NCI-H2196 treated with DMSO at 0.1 percent for 48 hours (cell line): ENCODE results near the gene KCNK7.
A peak's percentile ranks its signal among the peaks of the same experiment; 100 is the strongest.

Experiments
- DNase-seq: peaks from one replicate; lab custom pipeline; 2025; ENCODE audit not compliant: unreplicated experiment; lab: John Stamatoyannopoulos, UW

The KCNK7 gene

DNA sequence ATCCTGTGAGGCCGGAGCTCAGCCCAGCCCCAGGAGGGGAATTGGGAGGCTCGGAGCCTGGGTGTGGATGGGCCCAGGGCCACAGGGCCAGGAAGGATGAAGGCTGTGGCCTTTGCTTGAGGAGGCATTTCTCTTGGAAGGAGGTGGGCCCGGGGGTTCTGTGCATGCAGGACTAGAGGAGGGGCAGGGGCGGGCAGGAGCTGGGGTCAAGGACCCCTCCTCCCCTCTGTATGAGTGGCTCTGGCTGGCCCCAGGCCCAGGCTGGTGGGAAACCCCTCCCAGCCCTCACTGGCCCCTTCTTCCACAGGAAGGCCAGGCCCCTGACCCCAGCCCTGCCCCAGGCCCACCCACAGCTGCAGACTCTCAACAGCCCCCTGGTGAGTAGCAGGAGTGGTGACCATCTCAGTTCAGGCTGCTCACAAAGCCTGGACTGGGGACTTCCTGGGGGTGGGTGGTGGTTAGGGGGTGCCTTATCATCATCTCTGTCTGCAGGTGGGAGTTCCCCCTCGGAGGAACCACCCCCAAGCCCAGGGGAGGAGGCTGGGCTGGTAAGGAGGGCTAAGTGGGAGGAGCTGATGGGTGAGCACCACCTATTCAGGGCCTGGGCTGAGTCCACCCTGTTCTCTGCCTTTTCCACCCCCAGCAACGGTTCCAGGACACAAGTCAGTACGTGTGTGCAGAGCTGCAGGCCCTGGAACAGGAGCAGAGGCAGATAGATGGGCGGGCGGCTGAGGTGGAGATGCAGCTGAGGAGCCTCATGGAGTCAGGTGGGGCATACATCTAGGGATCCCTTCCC is 6.0 kb downstream of the KCNK7 start:
- no peak for DNase-seq

DNA sequence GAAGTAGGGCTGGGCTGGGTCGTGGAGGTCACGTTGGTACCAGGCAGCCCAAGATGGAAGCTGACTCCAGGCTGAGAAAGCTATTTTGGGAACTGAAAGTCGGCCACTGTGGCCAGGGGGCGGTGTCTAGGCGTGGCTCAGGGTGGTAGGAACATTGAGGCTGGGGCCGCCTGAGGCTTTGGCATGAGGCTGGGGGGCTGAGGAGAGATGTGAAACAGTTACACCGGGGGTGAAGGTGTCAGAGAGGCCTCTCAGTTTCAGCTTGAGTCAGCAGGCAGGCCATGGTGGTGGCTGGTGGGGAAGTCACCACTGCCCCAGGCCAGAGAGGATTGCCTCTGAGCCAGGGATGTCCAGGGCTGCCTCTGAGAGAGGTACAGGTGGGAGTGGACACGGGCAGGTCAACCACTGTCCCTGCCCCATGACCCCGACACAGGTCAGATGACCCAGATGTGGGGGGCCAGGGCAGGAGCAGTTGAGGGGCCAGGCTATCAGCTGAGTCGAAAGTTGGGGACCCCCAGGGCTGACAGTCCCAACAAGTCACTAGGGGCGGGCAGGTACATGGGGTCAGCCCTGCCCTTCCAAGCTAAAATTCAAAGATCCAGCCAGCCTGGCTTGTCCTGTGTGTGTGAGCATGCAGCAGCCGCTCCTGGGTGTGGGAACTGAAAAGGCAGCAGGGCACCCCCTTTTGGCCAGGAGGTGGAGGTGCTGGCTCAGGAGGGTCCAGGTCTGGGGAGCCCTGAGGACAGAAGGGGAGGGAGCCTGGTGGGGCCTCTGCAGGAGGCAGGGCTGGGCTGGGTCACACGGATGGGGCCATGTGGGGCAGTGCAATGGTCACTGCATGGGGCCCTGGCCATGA is 7.2 kb downstream of the KCNK7 start:
- peak; percentile 31 for DNase-seq

- DNase-seq = no peak
Observed at GRCh38 chr11:65586676-65587075, 8.9 kb downstream of the KCNK7 start.

- no peak for DNase-seq
Observed at GRCh38 chr11:65586247-65586630, 9.4 kb downstream of the KCNK7 start.

- DNase-seq = no peak
Observed at GRCh38 chr11:65585396-65586246, 10.0 kb downstream of the KCNK7 start.

- no peak for DNase-seq
Observed at GRCh38 chr11:65584723-65585171, 10.9 kb downstream of the KCNK7 start.

GRCh38 chr11:65584106-65584505 is 11.5 kb downstream of the KCNK7 start:
- no peak for DNase-seq

DNA sequence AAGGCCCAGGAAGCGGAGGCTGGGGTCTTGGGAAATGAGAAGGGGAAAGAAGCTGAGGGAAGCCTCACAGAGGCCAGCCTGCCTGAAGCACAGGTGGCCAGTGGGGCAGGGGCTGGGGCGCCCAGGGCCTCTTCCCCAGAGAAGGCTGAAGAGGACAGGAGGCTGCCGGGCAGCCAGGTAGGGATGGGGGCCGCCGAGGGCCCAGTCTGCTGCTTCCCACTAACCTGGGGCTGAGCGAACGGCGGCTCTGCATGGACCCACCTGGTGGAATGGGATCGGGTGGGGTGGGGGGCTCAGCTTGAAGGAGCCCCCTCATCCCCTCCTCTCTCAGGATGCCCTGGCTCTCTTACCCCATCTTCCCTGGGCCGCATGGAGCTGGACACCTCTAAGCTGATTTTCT is 12.0 kb downstream of the KCNK7 start:
- DNase-seq = no peak

- DNase-seq = no peak
Observed at GRCh38 chr11:65581928-65582327, 13.7 kb downstream of the KCNK7 start.

DNA sequence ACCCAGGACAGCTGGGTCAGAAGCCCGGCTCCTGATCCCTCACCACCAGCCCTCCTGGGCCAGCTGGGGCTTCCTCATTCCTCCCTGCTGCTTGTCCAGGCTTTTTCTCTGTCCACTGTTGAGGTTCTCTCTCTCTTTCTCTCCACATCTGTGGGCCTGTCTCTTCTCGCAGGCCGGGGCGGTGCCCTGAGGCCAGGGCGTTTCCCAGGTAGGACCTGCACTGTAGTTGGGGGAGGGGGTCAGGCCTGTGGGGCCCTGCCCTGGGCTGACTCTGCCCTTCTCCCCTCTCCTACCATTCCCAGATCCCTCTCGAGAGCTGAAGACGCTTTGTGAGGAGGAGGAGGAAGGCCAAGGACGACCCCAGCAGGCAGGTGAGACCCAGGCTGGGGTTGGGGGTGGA is 14.8 kb downstream of the KCNK7 start:
- no peak for DNase-seq

- DNase-seq = no peak
Observed at GRCh38 chr11:65580031-65580692, 15.4 kb downstream of the KCNK7 start.

GRCh38 chr11:65579291-65579690 is 16.3 kb downstream of the KCNK7 start:
- DNase-seq = no peak

GRCh38 chr11:65578667-65579066 is 16.9 kb downstream of the KCNK7 start:
- no peak for DNase-seq

DNA sequence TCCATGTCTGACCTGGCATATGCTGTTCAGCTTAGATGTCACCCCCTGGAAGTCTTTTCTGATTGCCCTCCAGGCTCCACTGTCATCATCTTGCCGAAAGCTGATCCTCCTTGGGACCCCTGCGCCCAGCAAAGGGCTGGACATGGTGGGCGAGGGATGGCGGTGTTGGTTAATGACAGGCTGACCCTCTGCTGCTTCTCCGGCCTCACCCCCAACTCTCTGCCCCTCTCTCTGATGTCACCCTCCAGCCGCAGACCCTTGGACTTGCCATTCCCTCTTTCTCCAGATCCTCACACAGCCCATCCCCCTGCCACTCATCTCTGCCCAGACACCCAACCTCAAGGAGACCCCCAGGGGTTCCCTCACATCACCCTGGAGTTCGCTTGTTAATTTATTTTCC is 17.5 kb downstream of the KCNK7 start:
- DNase-seq = no peak

GRCh38 chr11:65577756-65578109 is 17.9 kb downstream of the KCNK7 start:
- DNase-seq = no peak

GRCh38 chr11:65576867-65577755 is 18.5 kb downstream of the KCNK7 start:
- DNase-seq = no peak

DNA sequence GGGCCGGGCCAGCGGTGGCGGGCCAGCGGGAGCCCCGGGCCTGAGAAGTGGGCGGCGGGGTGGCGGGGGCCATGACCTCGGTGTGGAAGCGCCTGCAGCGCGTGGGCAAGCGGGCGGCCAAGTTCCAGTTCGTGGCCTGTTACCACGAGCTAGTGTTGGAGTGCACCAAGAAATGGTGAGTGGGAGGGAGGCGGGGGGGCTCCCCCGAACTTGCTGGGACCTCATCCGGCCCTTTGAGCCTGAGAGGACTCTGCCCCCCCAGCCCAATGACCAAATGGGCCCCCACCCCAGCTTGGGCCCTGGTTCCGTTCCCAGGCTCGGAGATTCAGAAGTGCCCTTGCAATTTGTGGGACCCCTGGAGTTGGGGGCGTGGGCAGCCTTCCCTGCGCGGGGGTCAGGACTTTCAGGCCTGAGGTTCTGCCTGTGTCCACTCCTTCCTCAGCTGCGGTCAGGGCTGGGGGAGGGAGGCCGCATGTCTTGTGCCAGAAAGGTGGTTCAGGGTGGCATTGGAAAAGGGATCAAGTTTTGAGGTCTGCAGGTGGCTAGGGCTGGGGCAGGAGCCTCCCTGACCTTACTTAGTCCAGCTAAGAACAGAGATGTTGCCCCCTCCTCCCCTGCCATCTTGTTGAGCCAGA is 19.3 kb downstream of the KCNK7 start:
- no peak for DNase-seq

DNA sequence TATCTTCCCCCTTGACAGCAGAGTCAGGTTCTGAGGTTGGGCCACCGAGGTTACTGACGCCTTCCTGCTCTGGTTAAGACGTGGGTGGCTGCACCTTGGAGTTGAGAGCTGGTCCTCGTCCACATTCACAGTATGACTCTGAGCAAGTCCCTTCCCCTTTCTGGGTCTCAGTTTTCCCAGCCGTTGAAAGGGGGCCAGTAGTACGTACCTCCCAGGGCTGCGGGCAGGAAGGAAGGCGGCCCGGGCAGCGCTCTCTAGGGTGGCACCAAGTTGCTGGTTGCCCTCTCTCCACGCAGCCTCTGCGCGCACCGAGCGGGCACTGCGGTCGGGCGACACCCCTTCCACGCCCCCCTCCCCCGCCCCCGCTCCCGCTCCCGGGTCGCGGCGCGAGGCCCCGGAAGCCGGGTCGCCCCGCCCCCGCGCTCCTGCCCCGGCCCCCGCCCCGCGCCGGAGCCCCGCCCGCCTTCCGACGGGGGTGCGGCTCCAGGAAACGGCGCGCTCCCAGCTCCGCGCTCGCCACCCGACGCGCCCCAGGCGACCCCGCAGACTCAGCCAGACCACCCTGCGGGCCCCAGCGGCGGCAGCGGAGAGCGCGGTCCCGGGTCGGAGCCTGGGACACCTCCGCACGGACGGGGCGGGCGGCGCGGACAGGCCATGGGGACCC is 19.9 kb downstream of the KCNK7 start, which contains the start of gene EHBP1L1:
Gene EHBP1L1, plus strand, starts transcription at position 486 of the 664 bp plus-strand sequence. CDS start 250 bp downstream, outside the sequence.
- DNase-seq = peak; percentile 50
